Hematopoietic multipotent progenitor cell treated with erythropoietin and hydrocortisone succinate and interleukin-3 and kit ligand, for 4 days (in vitro differentiated cells): ENCODE measurements around the gene BAIAP2.
"Not testable (repeated sequence)": the region's sequence is repeated elsewhere in the genome, so short reads cannot be mapped to it uniquely, and the experiment has no call there.

ENCODE experiments used
- DNase-seq: peaks from one replicate; pipeline ENCODE4 v3.0.0-alpha.2; 2015

Gene BAIAP2

GRCh38 chr17:81144423-81144781, 109.5 kb downstream of the BAIAP2 start:
- no peak for DNase-seq

DNA sequence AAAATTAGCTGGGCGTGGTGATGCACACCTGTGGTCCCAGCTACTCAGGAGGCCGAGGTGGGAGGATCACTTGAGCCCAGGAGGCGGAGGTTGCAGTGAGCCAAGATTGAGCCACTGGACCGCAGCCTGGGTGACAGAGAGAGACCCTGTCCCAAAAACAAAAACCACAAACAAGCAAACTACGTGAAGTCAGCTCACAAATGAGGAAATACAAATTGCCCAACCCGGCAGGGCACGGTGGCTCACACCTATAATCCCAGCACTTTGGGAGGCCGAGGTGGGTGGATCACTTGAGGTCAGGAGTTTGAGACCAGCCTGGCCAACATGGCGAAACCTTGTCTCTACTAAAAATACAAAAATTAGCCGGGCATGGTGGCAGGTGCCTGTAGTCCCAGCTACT, 111.3 kb downstream of the BAIAP2 start:
- DNase-seq = not testable (repeated sequence)

GRCh38 chr17:81147701-81148100, 112.8 kb downstream of the BAIAP2 start:
- no peak for DNase-seq

GRCh38 chr17:81148571-81148970, 113.6 kb downstream of the BAIAP2 start:
- no peak for DNase-seq

- peak; percentile 35 for DNase-seq
Observed at GRCh38 chr17:81148986-81149533, 114.1 kb downstream of the BAIAP2 start.

- peak; percentile 49 for DNase-seq
Observed at GRCh38 chr17:81150377-81151077, 115.6 kb downstream of the BAIAP2 start.

DNA sequence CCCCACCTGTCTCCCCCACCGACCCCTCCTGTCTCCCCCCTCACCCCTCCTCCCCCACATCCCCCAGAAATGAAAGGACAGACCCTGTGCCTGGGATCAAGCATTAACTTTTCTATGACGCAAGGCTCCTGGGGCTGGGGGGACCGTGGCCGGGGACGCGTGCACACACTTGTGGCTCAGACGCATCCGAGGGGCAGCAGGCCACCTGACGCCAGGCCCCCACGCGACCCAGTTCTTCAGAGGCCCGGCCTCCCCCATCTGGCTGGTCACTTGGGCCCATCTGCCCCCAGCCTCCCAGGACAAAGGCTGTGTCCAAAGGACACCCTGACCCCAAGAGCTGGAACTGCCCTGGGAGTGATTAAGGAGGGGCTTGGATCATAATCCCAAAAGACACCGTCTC, 116.3 kb downstream of the BAIAP2 start:
- DNase-seq = no peak

DNA sequence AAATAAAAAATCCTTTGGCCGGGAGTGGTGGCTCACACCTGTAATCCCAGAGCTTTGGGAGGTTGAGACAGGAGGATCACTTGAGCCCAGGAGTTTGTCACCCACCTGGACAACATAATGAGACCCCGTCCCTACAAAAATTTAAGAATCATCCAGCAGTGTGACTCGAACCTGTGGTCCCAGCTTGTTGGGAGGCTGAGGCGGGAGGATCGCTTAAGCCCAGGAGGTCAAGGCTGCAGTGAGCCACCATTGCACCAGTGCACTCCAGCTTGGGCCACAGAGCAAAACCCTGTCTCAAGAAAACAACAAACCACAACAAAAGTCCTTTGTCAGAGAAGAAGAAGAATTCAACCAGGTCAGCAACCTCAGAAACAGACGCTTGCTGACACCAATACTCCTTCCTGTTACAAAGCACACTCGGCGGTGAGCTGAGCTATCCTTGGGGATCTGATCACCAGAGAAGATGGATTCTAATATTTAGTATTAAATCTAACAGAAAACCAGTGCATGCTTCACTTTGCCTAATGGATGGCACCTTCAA, 117.4 kb downstream of the BAIAP2 start:
- DNase-seq = no peak

- DNase-seq = no peak
Observed at GRCh38 chr17:81153340-81153803, 118.4 kb downstream of the BAIAP2 start.

DNA sequence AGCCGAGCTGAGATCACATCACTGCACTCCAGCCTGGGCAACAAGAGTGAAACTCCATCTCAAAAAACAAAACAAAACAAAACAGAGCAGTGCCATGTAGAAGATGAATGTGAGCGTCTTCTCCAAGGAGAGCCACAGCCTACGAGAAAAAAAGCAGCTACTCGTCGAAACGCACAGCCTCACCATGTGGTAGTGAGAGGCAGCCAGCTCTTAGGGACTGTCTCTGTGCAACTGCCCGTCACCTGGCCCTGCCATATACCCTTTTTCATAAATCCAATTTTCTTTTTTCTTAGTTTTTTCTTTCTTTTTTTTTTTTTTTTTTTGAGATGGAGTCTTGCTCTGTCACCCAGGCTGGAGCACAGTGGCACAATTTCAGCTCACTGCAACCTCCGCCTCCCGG, 119.1 kb downstream of the BAIAP2 start:
- not testable (repeated sequence) for DNase-seq

DNA sequence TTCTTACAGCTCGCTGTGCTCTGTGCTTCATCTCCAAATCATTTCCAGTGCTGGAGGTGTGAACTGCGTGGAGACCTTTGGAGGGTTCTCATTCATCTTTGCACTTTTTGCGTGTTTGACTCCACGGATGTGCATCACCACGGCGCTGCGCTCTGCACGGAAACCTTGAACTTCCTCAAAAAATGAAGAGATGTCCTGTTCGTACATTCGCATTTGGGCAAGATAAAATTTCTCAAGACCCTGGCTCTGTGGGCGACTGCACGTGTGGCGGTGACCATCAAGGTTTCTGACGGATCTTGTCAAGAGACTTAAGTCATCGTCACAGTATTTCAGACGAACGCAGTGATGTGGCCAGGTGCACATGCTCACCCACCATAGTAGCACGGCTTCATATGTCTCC, 120.0 kb downstream of the BAIAP2 start:
- no peak for DNase-seq

DNA sequence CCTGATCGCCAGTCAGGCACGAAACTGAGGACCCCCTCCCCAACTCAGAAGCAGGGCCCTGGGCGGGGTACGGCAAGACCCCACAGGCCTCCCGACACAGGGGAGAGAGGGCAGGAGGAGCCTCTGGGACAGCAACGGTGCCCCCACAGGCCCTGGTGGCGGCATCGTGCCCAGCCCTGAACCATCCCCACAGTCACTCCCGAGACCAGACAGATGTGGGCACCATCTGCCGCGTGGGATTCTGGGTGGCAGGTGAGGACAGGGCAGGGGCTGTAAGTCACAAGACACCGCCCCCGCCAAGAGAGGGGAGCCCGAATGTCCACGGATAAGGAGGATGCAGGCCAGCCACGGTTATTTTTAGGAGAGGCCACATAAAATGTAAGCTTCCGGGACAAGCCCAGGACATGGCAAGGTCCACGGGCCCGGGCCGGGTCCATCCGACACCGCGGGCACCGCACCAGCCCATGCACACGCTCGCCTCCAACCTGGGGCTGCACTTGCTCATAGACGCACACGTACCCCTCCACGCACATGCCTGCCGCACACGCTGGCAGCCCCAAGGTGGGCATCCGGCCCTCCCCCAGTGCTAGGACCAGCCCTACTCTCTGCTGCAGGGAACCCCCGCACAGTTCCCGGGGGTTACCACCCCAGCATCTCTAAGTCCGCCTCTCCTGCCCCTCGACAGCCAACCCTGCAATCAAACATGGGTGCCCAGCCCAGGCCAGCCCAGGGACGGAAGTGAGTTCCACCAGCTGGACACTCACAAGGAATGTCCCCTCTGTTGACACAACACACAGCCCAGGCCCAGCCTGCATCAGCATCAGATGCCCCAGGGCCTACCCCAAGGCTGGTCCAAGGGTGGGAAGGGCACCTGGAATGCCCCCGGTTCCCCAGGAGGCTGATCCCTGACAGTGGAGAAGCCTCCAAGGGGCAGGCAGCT, 122.2 kb downstream of the BAIAP2 start:
- no peak for DNase-seq

DNA sequence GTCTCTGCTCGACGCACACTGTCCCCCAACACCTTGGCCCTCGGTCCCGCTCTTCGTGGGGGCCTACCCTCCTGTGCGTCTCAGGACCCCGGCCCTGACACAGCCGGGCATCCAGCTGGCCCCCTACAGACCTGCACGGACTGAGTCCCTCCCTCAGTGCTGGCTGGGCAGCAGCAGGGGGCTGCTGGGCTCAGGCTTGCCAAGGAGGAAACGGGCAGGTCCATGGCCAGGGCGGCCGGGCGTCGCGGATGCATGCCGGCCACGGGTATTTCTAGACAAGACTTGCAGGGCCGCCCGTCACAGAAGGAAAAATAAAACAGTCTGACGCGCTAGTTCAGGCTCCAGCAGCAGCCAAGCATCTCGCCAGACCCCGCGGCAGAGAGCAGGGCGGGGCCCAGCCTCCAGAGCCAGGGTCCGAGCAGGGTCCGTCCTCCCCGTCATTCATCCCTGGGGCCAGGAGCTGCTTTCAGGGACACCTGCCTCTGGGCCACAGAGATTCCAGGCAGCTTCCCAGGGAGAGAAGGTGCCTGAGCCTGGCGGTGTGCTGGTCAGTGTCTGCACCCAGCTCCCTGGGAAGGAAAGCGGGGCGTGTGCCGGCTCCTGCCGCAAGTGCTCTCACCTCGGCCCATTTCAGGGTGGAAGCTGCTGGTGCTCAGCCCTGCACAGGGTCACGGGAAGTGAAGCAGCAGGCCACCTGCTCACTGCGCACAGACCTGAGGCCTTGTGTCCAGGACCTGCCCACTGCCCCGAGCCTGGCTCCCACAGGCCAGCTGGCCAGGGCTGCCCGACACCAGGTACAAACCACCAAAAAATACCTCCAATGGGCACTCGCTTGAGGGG, 123.1 kb downstream of the BAIAP2 start:
- no peak for DNase-seq

DNA sequence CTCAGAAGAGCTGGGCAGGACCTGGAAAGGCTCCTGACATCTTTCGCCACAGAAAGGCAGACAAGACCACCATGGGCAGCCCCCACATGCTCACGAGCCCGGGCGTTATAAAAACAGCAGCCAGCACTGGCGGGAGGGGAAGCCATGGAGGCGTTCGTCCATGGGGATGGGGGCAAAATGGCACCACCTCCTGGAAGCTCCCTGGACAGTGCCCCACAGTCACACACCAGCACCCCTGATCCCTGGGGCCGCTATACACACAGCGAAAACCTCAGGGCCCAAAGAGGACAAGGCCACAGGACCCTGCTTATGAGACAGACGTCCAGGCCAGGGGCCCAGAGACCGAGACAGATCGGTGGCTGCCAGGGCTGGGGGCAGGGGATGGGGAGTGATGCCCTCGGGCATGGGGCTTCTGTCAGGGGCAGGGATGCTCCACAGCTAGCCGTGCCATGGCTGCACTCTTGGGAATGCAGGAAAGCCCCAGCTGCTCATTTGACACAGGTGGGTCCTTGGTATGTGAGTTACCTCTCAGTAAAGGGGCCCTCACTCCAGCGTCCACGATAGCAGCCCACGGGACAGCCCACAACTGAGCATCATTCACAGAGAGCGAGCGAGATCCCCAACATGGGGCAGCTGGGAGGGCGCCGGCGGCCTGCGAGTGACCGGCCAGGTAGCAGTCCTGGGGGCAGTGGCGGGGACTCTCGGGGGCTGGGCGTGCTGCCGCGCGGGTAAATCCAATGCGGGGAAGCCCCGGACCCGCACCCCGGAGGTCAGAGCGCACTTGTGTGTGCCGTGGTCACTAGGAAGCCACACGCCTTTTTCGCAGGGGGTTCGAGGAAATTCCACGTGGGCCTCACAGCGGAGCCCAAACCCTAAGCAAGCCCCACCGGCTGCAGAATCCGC, 124.0 kb downstream of the BAIAP2 start:
- DNase-seq = no peak

GRCh38 chr17:81159611-81160265, 124.8 kb downstream of the BAIAP2 start:
- no peak for DNase-seq

DNA sequence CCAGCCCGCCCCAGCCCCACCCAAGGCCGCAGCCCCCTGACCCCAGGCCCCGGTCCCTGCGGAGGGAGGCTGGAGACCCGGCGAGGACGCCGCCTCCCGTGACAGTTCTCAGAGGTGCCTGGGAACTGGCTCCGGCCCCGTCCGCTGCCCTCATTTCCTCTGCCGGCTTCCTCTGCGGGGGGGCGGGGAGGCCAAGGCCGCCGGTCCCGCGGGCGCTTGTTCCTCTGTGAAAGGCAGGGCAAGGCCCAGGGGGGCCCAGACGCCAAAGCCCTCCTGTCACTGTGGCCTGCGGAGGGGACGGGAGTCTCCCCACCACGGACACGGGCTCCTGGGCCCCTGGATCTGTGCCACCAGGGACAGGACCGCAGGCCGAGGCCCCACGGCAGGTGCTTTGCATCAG, 125.4 kb downstream of the BAIAP2 start:
- DNase-seq = peak; percentile 63

DNA sequence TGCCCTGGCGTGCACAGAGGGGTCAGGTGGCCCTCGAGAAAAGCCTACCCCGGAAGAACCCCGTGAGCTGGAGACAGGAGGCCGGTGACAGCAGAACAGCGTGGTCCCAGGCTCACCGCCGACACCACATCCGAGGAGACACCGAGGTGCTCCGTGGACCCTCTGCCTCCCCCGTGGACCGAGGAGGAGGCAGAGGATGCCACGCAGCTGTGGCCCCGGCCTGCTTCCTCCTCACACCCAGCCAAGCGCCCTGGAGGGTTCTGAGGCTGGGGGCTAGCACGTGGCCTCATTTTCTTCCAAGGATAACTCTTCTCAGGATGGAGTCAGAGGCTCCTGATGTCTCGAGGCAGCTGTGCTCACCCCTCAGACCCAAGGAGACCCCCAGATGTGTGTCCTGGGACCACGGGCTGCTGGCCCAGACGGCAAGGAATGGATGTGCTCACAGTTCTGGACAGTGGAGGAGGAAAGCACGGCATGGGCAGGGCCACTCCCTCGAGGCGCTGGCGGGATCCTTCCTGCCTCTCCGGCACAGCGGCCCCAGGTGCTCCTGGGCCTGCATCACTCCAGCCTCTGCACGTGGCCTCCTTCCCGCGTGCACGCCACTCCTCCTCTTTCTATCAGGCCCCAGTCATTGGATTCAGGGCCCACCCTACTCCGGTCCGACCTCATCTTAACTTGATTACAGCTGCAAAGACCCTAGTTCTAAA, 125.9 kb downstream of the BAIAP2 start:
- DNase-seq = no peak

DNA sequence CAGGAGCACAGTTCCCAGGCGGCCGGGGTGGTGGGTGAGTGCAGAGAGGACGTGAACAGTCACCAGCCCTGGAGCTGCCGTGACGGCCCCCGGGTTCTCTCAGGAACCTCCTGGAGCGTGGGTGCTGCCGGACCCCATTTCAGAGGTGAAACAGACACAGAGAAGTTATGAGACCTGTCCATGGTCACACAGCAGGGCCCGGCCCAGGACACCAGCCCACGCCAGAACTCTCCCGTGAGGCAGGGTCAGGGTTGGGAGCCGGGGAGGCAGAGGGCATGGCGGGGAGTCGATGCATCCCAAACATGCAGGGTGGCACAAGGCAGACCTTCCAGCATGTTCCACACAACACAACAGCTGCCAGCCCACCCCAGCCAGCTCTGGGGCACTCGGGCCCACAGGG, 126.6 kb downstream of the BAIAP2 start:
- DNase-seq = no peak

- DNase-seq = no peak
Observed at GRCh38 chr17:81161972-81162371, 127.0 kb downstream of the BAIAP2 start.

DNA sequence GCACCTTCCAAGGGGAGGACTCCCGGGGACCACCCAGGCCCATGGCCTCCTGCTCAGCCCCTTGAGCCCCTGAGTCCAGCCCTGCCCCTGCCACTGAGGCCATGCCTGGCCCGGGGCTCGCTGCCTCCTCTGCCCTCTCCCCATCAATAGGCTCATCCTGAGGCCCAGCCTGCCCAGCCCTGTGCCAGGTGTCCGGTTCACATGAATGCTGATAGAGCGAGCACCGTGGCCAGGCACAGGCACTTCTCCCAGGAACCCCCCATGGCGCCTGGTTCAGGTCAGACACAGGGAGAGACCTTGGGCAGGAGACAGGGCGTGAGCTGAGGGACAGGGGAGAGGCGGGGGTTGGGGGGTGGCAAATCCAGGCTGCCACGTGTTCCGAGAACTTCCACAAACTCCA, 127.5 kb downstream of the BAIAP2 start:
- DNase-seq = no peak
